Measurements from ENCODE around the gene DMWD. TPM values are rescaled to one million over a fixed set of nuclear protein-coding genes. Genes with fewer than 3 reads are reported as not detected.

The DMWD gene
- polyA plus RNA-seq, 1 of the 3 experiments (the other 2 are of a cell fraction): 40.6 TPM

DNA sequence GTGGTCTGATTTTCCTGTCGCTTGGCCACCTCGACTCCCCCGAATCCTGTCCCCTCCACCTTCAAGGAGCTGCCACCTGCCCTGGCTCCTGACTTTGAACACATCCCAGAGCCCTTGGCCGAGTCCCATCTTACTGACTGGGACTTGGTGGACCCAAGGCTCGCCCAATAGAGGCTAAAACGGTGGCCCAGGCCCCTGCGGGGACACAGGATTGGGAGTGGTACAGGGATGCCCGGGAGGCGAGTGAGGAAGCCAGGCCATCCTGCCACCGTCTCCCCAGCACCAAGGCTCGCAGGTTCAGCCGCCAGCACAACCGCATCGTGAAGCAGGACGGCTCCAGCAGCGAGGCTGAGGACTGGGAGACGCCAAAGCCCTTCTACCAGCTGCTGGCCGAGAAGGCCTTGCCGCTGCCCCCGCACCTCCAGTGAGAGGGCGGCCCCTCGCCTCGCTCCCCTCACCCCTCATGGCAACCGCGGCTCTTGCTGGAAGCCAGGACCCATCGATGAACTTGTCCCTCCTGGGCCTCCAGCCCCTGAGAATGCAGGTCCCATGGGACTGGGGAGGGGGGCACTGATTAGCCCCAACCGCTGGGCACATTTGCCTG, 28.9 kb downstream of the DMWD start:
- TF ChIP-seq, protein P1, sequence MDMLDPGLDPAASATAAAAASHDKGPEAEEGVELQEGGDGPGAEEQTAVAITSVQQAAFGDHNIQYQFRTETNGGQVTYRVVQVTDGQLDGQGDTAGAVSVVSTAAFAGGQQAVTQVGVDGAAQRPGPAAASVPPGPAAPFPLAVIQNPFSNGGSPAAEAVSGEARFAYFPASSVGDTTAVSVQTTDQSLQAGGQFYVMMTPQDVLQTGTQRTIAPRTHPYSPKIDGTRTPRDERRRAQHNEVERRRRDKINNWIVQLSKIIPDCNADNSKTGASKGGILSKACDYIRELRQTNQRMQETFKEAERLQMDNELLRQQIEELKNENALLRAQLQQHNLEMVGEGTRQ (IDR thresholded peaks at IDR 0.05; ENCODE audit: borderline replicate concordance, low read depth, low read length): no peak
- TF ChIP-seq, protein P2, sequence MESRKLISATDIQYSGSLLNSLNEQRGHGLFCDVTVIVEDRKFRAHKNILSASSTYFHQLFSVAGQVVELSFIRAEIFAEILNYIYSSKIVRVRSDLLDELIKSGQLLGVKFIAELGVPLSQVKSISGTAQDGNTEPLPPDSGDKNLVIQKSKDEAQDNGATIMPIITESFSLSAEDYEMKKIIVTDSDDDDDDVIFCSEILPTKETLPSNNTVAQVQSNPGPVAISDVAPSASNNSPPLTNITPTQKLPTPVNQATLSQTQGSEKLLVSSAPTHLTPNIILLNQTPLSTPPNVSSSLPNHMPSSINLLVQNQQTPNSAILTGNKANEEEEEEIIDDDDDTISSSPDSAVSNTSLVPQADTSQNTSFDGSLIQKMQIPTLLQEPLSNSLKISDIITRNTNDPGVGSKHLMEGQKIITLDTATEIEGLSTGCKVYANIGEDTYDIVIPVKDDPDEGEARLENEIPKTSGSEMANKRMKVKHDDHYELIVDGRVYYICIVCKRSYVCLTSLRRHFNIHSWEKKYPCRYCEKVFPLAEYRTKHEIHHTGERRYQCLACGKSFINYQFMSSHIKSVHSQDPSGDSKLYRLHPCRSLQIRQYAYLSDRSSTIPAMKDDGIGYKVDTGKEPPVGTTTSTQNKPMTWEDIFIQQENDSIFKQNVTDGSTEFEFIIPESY (IDR thresholded peaks at IDR 0.05; ENCODE audit: borderline replicate concordance, low read depth): no peak
- TF ChIP-seq EP300 (IDR thresholded peaks at IDR 0.05; ENCODE audit: borderline replicate concordance in 1 of 2, low read depth in 1 of 2, low read length in 1 of 2) (no peak), MEF2A (IDR thresholded peaks at IDR 0.05; ENCODE audit: borderline replicate concordance, low read depth) (no peak), YY1 (IDR thresholded peaks at IDR 0.05; ENCODE audit: low read depth) (no peak), SIN3A (IDR thresholded peaks at IDR 0.05; ENCODE audit: borderline replicate concordance, low read depth, low read length) (no peak), SMC3 (IDR thresholded peaks at IDR 0.05; ENCODE audit: low read depth, low read length) (no peak), CHD2 (IDR thresholded peaks at IDR 0.05; ENCODE audit: low read length, partially characterized antibody) (no peak), NFIC (IDR thresholded peaks at IDR 0.05; ENCODE audit: borderline replicate concordance) (no peak), FOXJ3 (CRISPR knock-in tag; IDR thresholded peaks at IDR 0.05) (no peak), TEAD4 (IDR thresholded peaks at IDR 0.05; ENCODE audit: borderline replicate concordance, insufficient read depth) (no peak), RFX5 (IDR thresholded peaks at IDR 0.05; ENCODE audit: low read length) (no peak), FOXM1 (IDR thresholded peaks at IDR 0.05; ENCODE audit: low read depth) (no peak), GATA2 (CRISPR knock-in tag; IDR thresholded peaks at IDR 0.05) (no peak), JUND (IDR thresholded peaks at IDR 0.05) (no peak)
- TF ChIP-seq, protein P3, sequence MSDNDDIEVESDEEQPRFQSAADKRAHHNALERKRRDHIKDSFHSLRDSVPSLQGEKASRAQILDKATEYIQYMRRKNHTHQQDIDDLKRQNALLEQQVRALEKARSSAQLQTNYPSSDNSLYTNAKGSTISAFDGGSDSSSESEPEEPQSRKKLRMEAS (IDR thresholded peaks at IDR 0.05; ENCODE audit: low read depth): no peak
- TF ChIP-seq, protein P4, sequence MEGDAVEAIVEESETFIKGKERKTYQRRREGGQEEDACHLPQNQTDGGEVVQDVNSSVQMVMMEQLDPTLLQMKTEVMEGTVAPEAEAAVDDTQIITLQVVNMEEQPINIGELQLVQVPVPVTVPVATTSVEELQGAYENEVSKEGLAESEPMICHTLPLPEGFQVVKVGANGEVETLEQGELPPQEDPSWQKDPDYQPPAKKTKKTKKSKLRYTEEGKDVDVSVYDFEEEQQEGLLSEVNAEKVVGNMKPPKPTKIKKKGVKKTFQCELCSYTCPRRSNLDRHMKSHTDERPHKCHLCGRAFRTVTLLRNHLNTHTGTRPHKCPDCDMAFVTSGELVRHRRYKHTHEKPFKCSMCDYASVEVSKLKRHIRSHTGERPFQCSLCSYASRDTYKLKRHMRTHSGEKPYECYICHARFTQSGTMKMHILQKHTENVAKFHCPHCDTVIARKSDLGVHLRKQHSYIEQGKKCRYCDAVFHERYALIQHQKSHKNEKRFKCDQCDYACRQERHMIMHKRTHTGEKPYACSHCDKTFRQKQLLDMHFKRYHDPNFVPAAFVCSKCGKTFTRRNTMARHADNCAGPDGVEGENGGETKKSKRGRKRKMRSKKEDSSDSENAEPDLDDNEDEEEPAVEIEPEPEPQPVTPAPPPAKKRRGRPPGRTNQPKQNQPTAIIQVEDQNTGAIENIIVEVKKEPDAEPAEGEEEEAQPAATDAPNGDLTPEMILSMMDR (IDR thresholded peaks at IDR 0.05): no peak
- TF ChIP-seq, protein P5, sequence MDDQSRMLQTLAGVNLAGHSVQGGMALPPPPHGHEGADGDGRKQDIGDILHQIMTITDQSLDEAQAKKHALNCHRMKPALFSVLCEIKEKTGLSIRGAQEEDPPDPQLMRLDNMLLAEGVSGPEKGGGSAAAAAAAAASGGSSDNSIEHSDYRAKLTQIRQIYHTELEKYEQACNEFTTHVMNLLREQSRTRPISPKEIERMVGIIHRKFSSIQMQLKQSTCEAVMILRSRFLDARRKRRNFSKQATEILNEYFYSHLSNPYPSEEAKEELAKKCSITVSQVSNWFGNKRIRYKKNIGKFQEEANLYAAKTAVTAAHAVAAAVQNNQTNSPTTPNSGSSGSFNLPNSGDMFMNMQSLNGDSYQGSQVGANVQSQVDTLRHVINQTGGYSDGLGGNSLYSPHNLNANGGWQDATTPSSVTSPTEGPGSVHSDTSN (IDR thresholded peaks at IDR 0.05): no peak
- TF ChIP-seq, protein P6, sequence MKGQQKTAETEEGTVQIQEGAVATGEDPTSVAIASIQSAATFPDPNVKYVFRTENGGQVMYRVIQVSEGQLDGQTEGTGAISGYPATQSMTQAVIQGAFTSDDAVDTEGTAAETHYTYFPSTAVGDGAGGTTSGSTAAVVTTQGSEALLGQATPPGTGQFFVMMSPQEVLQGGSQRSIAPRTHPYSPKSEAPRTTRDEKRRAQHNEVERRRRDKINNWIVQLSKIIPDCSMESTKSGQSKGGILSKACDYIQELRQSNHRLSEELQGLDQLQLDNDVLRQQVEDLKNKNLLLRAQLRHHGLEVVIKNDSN (IDR thresholded peaks at IDR 0.05; ENCODE audit: borderline replicate concordance, low read depth): no peak
- Histone ChIP-seq H3K36me3 (replicated peaks in 1 of 2; ENCODE audit: control insufficient read depth in 1 of 2, insufficient read depth in 2 of 2, low read length in 1 of 2) (no peaks in the 10 kb centered on the region), H3K4me3 (ENCODE audit: low read depth in 2 of 2, low read length in 1 of 2) (no peak overlapping the region), H3K4me1 (ENCODE audit: control insufficient read depth in 1 of 2, insufficient read depth in 2 of 2, low read depth in 1 of 2, low read length in 1 of 2) (peaks cover 0 to 17% of the 10 kb centered on the region in 2 experiments; a peak in 1 of 4 replicates), H3K9ac (no peak overlapping the region), H3K79me2 (ENCODE audit: insufficient read depth) (no peaks in the 10 kb centered on the region), H3F3A (replicated peaks; ENCODE audit: insufficient read depth) (peaks cover under 1% of the 10 kb centered on the region), H2AFZ (ENCODE audit: low read depth) (no peak overlapping the region), H3K27ac (ENCODE audit: low read depth in 2 of 2, low read length in 1 of 2) (no peak overlapping the region), H3K9me3 (no peaks in the 10 kb centered on the region), H3K4me2 (no peak overlapping the region), H4K20me1 (ENCODE audit: insufficient read depth) (no peaks in the 10 kb centered on the region), H3K9me2 (no peaks in the 10 kb centered on the region), H3K27me3 (ENCODE audit: insufficient read depth) (no peaks in the 10 kb centered on the region)
- ChIA-PET POLR2A (no interaction called here), CTCF (interaction anchor here (0.5 to 1.5 kb wide), 3 partner anchors 35 to 278 kb away, joined by 3 read pairs; no protein-coding TSS in a partner anchor)
- DNase-seq: peak; percentile 25
- 83% methylated on average over 18 of the region's 27 CpGs for whole genome bisulfite sequencing (ENCODE audit: low lambda C conversion rate)

Measured in SK-N-SH (cell line).